HepG2 (cell line): ENCODE results near the gene GPBAR1. TPM values are rescaled to one million over a fixed set of nuclear protein-coding genes. Genes with fewer than 3 reads are reported as not detected.

ENCODE experiments used
- FOSL2 ChIP-seq: sonication (generic); formaldehyde crosslinking; IDR thresholded peaks from 2 replicates; pipeline ENCODE4 v1.4.0; 2020; ENCODE audit warnings: missing genetic modification reagents
- GATAD2A ChIP-seq: IDR thresholded peaks from 2 replicates; pipeline ENCODE4 v1.6.1; 2016
- KDM3A ChIP-seq: IDR thresholded peaks from 2 replicates; pipeline ENCODE4 v1.6.1; 2018; ENCODE audit warnings: low read depth, missing compliant biosample characterization
- MAZ ChIP-seq, 2 experiments: sonication (generic) in 1 of 2; formaldehyde crosslinking in 1 of 2; IDR thresholded peaks; 2 replicates each; pipeline versions ENCODE4 v1.5.0 to v1.6.1; 2012 to 2020; ENCODE audit warnings: low read depth in 2 of 2, mild to moderate bottlenecking in 2 of 2, borderline replicate concordance in 1 of 2, improper control_type of control experiment in 1 of 2, low read length in 1 of 2, missing genetic modification reagents in 1 of 2, moderate library complexity in 1 of 2
- NR2C2 ChIP-seq: sonication (generic); formaldehyde crosslinking; IDR thresholded peaks from 2 replicates; pipeline ENCODE4 v1.4.0; 2020; ENCODE audit warnings: missing genetic modification reagents, mild to moderate bottlenecking, moderate library complexity, borderline replicate concordance
- PHF8 ChIP-seq: sonication (generic); formaldehyde crosslinking; IDR thresholded peaks from 2 replicates; pipeline ENCODE4 v1.5.0; 2020; ENCODE audit warnings: missing genetic modification reagents
- SKI ChIP-seq: fragments of 450-650 bp; IDR thresholded peaks from one replicate; pipeline ENCODE4 v1.6.1; 2018; ENCODE audit warnings: mild to moderate bottlenecking; ENCODE audit not compliant: partially characterized antibody
- ZNF292 ChIP-seq: sonication (generic); formaldehyde crosslinking; IDR thresholded peaks from 2 replicates; pipeline ENCODE4 v1.8.1; 2022; ENCODE audit warnings: mild to moderate bottlenecking, low read depth, missing genetic modification reagents, borderline replicate concordance
- ZNF747 ChIP-seq: sonication (generic); formaldehyde crosslinking; IDR thresholded peaks from 2 replicates; pipeline ENCODE4 v1.8.1; 2023; ENCODE audit warnings: missing genetic modification reagents, mild to moderate bottlenecking, borderline replicate concordance
- ZSCAN25 ChIP-seq: sonication (generic); formaldehyde crosslinking; IDR thresholded peaks from 2 replicates; pipeline ENCODE4 v1.8.0; 2022; ENCODE audit warnings: mild to moderate bottlenecking, missing genetic modification reagents
- ZSCAN31 ChIP-seq: sonication (generic); formaldehyde crosslinking; IDR thresholded peaks from 2 replicates; pipeline ENCODE4 v1.5.0; 2020; ENCODE audit warnings: low read depth, mild to moderate bottlenecking, missing genetic modification reagents
- polyA plus RNA-seq, 8 experiments: library from polyadenylated mRNA; depleted of rRNA in 3 of 8; stranded (reverse) in 7 of 8; unstranded in 1 of 8; fragments of >200 nt; fragmentation: Illumina TruSeq in 4 of 8; extraction: Trizol in 4 of 8; gene quantifications; 2 replicates each; pipeline versions ENCODE4 v1.2.1 to v1.2.3, GENCODE V29; 2011 to 2016; ENCODE audit warnings: low read depth in 4 of 8, missing spikeins in 1 of 8, mixed read lengths in 1 of 8; ENCODE audit not compliant: insufficient read depth in 1 of 8
- total RNA-seq, 5 experiments: library from RNA; depleted of rRNA; stranded (reverse); fragments of >200 nt; fragmentation: Illumina TruSeq; extraction: Trizol; gene quantifications; 2 replicates each; pipeline ENCODE4 v1.2.3, GENCODE V29; 2016; ENCODE audit warnings: low read depth in 1 of 5
- TF ChIP-seq, protein P1 (sequence below): sonication (generic); formaldehyde crosslinking; IDR thresholded peaks from 2 replicates; pipeline ENCODE4 v1.4.0; 2020; ENCODE audit warnings: missing genetic modification reagents, borderline replicate concordance
- TF ChIP-seq, protein P2 (sequence below): IDR thresholded peaks from 2 replicates; pipeline ENCODE4 v1.6.1; 2016; ENCODE audit warnings: low read depth
- TF ChIP-seq, protein P3 (sequence below): sonication (generic); formaldehyde crosslinking; IDR thresholded peaks from 2 replicates; pipeline ENCODE4 v1.5.0; 2020; ENCODE audit warnings: mild to moderate bottlenecking, missing genetic modification reagents

Gene GPBAR1
- total and polyA plus RNA-seq, 2 of the 13 experiments (the other 11 are each of a cell fraction or from before 2014, with no cell fraction given) = 0.05 to 0.09 TPM

DNA sequence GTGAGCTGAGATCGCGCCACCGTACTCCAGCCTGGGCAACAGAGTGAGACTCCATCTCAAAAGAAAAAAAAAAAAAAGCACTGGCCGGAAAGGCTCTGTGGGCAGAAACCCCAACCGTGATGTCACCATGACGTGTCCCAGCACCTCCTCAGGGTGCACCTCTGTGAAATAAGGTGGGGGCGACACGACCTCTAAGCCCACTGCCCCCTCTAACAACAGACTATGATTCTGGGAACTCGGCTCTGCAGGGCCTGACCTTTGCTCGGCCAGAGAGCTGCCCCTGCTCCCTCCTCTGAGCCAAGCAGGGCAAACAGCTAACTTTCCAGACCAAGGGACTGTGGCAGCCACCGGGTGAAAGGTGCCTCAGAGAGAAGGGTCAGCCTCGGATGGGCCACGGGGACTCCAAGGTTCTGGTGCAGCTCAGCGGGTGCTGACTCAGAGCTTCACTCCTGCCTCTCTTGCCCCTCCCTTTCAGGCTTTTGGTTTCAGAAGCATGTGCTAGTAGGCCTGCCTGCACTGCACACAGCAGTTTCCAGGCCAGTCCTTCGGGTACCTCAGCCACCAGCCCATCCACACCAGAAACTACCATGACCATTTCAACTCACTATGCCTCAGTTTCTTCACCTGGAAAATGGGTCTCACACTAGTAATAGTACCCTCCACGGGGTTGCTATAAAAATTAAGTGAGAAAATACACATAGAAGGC is 23.4 kb downstream of the GPBAR1 start (continued):
- TF ChIP-seq, protein P1, sequence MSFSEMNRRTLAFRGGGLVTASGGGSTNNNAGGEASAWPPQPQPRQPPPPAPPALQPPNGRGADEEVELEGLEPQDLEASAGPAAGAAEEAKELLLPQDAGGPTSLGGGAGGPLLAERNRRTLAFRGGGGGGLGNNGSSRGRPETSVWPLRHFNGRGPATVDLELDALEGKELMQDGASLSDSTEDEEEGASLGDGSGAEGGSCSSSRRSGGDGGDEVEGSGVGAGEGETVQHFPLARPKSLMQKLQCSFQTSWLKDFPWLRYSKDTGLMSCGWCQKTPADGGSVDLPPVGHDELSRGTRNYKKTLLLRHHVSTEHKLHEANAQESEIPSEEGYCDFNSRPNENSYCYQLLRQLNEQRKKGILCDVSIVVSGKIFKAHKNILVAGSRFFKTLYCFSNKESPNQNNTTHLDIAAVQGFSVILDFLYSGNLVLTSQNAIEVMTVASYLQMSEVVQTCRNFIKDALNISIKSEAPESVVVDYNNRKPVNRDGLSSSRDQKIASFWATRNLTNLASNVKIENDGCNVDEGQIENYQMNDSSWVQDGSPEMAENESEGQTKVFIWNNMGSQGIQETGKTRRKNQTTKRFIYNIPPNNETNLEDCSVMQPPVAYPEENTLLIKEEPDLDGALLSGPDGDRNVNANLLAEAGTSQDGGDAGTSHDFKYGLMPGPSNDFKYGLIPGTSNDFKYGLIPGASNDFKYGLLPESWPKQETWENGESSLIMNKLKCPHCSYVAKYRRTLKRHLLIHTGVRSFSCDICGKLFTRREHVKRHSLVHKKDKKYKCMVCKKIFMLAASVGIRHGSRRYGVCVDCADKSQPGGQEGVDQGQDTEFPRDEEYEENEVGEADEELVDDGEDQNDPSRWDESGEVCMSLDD (CRISPR knock-in tag) = no peak
- TF ChIP-seq PHF8 (CRISPR knock-in tag) (0 out of 2 replicates have a peak, but pooled peaks have one; percentile 24), GATAD2A (CRISPR knock-in tag) (0 out of 2 replicates have a peak, but pooled peaks have one; percentile 30), KDM3A (CRISPR knock-in tag) (0 out of 2 replicates have a peak, but pooled peaks have one; percentile 48), SKI (peak; percentile 41), ZNF292 (CRISPR knock-in tag) (peak; percentile 88; the same call in 1 of the 2 replicates), FOSL2 (CRISPR knock-in tag) (peak; percentile 69), MAZ (IDR thresholded peaks at IDR 0.05; ENCODE audit: borderline replicate concordance, low read depth, low read length) (0 out of 2 replicates have a peak, but pooled peaks have one; percentile 20), MAZ (CRISPR knock-in tag; IDR thresholded peaks at IDR 0.05; ENCODE audit: low read depth) (0 out of 2 replicates have a peak, but pooled peaks have one; percentile 61), ZSCAN25 (CRISPR knock-in tag) (peak; percentile 76), ZSCAN31 (CRISPR knock-in tag) (0 out of 2 replicates have a peak, but pooled peaks have one; percentile 73), ZNF747 (CRISPR knock-in tag) (0 out of 2 replicates have a peak, but pooled peaks have one; percentile 70), NR2C2 (CRISPR knock-in tag) (0 out of 2 replicates have a peak, but pooled peaks have one; percentile 38)
- TF ChIP-seq, protein P2, sequence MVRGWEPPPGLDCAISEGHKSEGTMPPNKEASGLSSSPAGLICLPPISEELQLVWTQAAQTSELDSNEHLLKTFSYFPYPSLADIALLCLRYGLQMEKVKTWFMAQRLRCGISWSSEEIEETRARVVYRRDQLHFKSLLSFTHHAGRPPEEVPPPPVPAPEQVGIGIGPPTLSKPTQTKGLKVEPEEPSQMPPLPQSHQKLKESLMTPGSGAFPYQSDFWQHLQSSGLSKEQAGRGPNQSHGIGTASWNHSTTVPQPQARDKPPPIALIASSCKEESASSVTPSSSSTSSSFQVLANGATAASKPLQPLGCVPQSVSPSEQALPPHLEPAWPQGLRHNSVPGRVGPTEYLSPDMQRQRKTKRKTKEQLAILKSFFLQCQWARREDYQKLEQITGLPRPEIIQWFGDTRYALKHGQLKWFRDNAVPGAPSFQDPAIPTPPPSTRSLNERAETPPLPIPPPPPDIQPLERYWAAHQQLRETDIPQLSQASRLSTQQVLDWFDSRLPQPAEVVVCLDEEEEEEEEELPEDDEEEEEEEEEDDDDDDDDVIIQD (CRISPR knock-in tag) = no peak
- TF ChIP-seq, protein P3, sequence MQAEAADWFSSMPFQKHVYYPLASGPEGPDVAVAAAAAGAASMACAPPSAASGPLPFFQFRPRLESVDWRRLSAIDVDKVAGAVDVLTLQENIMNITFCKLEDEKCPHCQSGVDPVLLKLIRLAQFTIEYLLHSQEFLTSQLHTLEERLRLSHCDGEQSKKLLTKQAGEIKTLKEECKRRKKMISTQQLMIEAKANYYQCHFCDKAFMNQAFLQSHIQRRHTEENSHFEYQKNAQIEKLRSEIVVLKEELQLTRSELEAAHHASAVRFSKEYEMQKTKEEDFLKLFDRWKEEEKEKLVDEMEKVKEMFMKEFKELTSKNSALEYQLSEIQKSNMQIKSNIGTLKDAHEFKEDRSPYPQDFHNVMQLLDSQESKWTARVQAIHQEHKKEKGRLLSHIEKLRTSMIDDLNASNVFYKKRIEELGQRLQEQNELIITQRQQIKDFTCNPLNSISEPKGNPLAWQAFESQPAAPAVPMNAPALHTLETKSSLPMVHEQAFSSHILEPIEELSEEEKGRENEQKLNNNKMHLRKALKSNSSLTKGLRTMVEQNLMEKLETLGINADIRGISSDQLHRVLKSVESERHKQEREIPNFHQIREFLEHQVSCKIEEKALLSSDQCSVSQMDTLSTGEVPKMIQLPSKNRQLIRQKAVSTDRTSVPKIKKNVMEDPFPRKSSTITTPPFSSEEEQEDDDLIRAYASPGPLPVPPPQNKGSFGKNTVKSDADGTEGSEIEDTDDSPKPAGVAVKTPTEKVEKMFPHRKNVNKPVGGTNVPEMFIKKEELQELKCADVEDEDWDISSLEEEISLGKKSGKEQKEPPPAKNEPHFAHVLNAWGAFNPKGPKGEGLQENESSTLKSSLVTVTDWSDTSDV (CRISPR knock-in tag) = peak; percentile 75; the same call in 1 of the 2 replicates
